Keratinocyte (primary cell): ENCODE data around the gene ACOT4.
"Not testable (repeated sequence)": the region's sequence is repeated elsewhere in the genome, so short reads cannot be mapped to it uniquely, and the experiment has no call there.

Experiments
- EZH2 ChIP-seq: IDR thresholded peaks from one replicate; pipeline ENCODE4 v1.6.1; 2012; ENCODE audit warnings: inconsistent platforms, mild to moderate bottlenecking, low read length, moderate library complexity
- TF ChIP-seq, protein P1 (sequence below), 3 experiments: IDR thresholded peaks in 1 of 3; conservative IDR thresholded peaks in 1 of 3; optimal IDR thresholded peaks in 1 of 3; 2 replicates in 2 of 3; 3 replicates in 1 of 3; pipeline versions ENCODE3 to v1.5.1; 2011; ENCODE audit warnings: low read length in 3 of 3, mild to moderate bottlenecking in 3 of 3, moderate library complexity in 2 of 3, control low read depth in 1 of 3, inconsistent platforms in 1 of 3; ENCODE audit not compliant: insufficient read depth in 2 of 3; ENCODE audit errors: extremely low read depth in 1 of 3

DNA sequence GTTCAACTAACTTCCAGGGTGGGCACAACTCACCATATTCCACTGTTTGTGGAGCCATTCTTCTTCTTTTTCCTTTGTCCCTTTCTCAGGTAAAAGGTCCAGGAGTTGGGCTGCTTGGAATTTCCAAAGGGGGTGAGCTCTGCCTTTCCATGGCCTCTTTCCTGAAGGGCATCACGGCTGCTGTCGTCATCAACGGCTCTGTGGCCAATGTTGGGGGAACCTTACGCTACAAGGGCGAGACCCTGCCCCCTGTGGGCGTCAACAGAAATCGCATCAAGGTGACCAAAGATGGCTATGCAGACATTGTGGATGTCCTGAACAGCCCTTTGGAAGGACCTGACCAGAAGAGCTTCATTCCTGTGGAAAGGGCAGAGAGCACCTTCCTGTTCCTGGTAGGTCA, 48.7 kb upstream of the ACOT4 start:
- TF ChIP-seq, protein P1, sequence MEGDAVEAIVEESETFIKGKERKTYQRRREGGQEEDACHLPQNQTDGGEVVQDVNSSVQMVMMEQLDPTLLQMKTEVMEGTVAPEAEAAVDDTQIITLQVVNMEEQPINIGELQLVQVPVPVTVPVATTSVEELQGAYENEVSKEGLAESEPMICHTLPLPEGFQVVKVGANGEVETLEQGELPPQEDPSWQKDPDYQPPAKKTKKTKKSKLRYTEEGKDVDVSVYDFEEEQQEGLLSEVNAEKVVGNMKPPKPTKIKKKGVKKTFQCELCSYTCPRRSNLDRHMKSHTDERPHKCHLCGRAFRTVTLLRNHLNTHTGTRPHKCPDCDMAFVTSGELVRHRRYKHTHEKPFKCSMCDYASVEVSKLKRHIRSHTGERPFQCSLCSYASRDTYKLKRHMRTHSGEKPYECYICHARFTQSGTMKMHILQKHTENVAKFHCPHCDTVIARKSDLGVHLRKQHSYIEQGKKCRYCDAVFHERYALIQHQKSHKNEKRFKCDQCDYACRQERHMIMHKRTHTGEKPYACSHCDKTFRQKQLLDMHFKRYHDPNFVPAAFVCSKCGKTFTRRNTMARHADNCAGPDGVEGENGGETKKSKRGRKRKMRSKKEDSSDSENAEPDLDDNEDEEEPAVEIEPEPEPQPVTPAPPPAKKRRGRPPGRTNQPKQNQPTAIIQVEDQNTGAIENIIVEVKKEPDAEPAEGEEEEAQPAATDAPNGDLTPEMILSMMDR (optimal IDR thresholded peaks at IDR 0.05 in 1 of 3, IDR thresholded peaks at IDR 0.05 in 1 of 3, conservative IDR thresholded peaks at IDR 0.05 in 1 of 3; ENCODE audit: extremely low read depth in 1 of 3, insufficient read depth in 2 of 3, low read length in 3 of 3): not testable (repeated sequence)
- not testable (repeated sequence) for TF ChIP-seq EZH2
